ENCODE results near the gene TMEM254.
"Not testable (repeated sequence)": the region's sequence is repeated elsewhere in the genome, so short reads cannot be mapped to it uniquely, and the experiment has no call there.

The TMEM254 gene

DNA sequence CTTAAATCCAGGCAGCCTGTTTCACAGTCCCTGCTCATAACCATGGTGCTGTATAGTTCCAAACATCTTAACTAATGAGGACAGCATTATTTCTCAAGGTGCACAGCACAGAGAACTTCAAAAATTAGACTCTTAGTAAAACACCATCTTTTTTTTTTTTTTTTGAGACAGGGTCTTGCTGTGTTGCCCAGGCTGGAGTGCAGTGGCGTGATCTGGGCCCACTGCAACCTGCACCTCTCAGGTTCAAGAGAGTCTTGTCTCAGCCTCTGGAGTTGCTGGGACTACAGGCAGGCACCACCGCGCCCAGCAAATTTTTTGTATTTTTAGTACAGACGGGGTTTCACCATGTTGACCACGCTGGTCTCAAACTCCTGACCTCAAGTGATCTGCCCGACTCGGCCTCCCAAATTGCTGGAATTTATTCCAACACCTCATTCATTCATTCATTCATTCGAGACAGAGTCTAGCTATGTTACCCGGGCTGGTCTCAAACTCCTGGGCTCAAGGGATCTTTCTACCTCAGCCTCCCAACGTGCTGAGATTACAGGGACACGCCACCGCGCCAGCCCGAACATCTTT lies 507 bp upstream of the TMEM254 start:
- no peak for DNase-seq

DNA sequence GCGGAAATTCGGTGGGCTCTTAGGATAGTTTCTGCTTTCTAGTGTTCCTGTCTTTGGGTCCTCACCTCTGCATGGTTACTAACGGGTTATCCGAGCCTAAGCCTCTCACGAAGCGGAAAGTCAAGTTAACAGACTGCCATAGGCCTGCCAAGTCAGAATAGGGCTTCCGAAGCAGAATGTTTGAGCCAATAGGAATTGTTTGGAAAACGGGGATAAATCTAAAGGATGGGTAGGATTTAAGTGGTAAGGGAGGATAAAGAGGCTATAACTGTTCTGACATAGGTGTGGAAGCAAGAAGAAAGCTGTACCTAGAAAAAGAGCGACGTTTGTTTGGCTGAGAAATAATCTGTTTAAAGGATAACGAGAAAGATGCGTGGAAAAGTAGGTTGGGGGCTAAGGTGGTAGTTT lies 851 bp downstream of the TMEM254 start:
- DNase-seq = no peak

- DNase-seq = no peak
Measured at GRCh38 chr10:80081026-80081425, 2.6 kb downstream of the TMEM254 start.

- no peak for DNase-seq
Measured at GRCh38 chr10:80081801-80082750, 3.6 kb downstream of the TMEM254 start.

GRCh38 chr10:80090121-80090520 lies 11.7 kb downstream of the TMEM254 start:
- DNase-seq = no peak

GRCh38 chr10:80094231-80094630 lies 15.8 kb downstream of the TMEM254 start:
- DNase-seq = no peak

- DNase-seq = not testable (repeated sequence)
Measured at GRCh38 chr10:80098272-80098671, 19.8 kb downstream of the TMEM254 start.

GRCh38 chr10:80099295-80099694 lies 20.8 kb downstream of the TMEM254 start:
- DNase-seq = not testable (repeated sequence)

- DNase-seq = no peak
Measured at GRCh38 chr10:80100116-80100515, 21.7 kb downstream of the TMEM254 start.

DNA sequence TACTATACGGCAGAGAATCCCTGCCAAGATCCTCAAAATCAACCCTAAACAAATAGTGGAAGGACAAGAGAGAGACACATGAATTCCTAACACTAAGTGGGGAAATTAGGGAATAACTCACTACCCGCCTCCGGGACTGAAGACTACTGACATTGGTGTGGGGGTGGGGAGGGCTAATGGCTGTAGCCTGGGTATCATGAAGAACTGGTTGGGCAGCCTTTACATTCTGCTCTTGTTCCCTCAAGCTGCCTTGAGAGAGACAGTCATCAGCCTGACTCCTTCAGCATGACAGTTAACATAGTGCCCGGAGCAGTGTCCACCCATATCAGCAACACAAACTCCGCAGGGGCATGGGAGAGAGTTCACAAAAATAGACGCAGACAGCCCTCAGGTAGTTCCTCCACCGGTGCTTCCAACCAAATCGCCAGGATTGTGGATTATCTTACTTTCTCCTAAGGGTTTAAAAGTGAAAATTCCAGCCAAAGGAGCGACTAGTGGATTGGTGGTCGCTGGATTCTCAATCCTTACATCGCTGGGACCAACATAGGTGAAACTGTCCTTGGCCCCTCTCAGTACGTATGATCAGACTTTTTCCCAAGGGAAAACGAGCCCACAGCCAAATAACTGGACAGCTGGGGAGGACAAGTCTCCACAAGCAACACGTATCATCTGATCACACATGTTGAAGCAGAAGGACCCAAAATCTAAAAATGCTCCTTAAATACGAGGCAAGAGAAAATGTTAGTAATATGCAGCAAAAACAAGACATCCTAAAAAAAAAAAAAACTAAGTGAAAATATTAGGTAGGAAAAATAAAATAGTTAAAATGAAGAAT lies 22.6 kb downstream of the TMEM254 start:
- DNase-seq = no peak

DNA sequence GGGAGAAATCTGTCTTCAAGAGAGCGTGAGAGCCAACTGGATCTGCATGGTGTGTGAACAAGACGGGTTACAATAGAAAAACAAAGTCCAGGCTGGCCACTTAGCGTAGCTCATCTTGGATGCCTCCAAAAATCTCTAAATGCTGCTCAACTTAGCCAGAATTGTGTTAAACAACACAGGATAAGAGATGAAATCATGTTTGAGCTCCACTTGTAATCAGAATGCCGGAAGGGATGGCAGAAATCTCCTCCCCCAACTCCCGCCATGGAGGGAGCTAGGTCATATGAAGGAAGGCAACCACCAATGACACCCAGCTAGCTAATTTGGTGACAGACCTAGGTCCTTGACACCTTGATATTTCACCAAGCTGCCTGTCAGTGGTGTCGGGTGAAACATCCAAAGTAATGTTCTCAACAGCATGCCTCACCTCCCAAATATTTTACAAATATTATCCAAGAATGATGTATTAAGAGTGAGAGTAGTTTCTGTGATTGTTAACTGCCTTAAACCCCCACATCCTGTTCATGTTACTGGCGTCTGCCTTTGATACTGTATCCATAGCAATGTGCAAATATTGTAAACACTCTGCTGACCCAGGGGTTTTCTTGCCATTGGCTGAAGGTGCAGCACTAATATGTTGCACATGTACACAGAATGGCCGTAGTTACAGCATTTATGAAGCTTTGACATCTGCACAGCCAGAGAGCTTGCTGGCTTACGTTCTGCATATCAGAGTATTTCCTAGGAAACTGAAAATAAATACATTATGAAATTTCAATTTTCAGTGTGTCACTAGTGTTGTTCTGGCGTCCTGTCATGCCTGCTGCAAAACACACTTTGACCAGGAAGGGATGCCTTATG lies 25.8 kb downstream of the TMEM254 start:
- no peak for DNase-seq

DNA sequence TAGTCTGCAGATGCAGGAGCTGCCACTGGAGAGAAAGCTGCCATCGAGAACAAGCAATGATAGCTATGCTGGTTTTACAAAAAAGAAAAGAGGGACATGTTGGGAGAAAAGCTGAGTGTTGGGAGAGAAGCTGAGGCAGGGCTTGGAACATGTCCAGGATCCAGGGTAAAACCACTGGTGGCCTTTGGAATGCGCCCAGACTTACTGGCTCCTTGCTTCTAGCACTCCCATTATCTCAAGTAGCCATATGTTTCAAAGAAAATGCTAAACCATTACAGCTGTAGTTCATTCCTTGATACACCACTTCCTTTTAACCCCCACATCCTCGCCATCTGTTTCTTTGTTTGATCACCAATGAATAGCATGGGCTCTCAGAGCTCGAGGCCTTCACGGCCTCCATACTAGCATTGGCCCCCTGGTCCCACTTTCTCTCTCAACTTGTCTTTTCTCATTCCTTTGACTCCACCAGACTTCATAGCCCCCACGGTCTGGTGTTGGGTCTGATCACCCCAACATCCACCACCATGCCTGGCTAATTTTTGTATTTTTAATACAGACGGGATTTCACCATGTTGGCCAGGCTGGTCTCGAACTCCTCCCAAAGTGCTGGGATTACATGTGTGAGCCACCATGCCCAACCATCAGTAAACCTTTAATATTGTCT lies 30.2 kb downstream of the TMEM254 start:
- DNase-seq = no peak

DNA sequence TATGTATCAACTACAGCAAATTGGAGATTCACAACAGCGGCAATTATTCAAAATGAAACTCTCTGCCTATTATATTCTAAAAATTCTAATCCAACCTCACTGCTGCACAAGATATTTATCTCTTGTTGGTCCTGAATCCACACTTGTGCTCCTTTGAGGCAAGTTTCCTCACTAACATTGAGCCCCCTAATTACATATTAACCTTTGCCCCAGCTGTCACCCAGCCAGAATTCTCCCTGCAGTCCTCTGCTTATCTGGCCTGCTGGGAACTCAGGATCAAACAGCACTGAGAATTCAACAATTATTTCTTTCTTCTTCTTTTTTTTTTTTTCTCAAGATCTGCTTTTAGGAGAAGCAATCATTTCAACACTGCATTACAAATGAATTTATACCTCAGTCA lies 32.5 kb downstream of the TMEM254 start:
- no peak for DNase-seq

DNA sequence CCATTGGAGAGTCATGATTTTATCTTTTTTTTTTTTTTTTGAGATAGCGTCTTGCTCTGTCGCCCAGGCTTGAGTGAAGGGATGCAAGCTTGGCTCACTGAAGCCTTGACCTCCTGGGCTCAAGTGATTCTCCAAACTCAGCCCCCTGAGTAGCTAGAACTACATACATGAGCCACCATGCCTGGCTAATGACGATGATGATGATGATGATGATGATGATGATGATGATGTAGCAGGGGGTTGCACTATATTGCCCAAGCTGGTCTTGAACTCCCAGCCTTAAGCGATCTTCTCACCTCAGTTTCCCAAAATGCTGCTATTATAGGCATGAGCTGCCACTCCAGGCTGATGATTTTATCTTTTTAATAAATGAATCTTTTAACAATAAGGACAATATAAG lies 40.2 kb downstream of the TMEM254 start:
- no peak for DNase-seq

DNA sequence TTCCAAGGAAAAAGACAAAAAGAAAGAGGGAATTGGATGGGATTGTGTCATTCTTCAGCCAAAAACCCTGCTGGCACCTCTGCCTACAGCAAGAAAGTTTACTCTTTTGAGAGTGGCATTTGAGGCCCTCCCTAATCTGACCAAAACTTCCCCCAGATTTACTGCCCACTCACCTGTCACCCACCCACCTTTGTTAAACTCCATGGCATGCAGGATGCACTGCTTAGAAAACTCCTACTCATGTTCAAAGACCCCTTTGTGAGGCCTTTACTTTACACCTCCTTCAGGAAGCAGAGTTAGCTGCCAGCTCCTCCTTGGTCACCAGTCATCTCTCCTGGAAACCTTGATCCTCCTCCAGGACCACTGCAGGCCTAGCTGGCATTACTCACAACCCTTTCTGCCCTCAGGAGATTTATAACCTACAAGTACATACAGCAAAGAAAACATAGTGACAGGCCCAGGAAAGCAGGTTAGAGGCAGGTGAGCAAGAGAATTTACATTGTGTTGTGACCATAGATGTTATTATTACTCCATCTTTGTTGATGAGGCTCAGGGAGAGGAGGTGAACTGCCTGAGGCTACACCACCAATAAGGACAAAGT lies 43.7 kb downstream of the TMEM254 start:
- no peak for DNase-seq

DNA sequence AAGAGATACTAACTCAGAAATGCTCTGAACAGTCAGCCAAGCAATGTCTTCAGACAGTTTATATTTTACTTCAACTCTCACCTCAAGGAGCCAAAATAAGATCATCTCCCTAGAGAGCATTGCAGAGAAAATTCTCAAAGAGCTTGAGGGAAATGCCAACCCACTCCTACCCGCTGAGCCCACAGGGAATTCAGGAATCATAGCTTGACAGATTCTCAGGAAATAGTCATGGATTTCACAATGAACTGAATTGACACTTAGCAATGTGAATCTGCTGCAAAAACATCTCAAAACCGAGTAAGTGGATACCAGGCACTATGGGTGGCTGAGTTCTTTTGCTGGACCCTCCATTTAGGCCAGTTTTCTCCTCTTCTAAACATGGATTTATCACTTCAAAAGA lies 44.3 kb downstream of the TMEM254 start:
- DNase-seq = no peak

- no peak for DNase-seq
Measured at GRCh38 chr10:80126876-80127275, 48.4 kb downstream of the TMEM254 start.

- DNase-seq = no peak
Measured at GRCh38 chr10:80131499-80131901, 53.0 kb downstream of the TMEM254 start.

DNA sequence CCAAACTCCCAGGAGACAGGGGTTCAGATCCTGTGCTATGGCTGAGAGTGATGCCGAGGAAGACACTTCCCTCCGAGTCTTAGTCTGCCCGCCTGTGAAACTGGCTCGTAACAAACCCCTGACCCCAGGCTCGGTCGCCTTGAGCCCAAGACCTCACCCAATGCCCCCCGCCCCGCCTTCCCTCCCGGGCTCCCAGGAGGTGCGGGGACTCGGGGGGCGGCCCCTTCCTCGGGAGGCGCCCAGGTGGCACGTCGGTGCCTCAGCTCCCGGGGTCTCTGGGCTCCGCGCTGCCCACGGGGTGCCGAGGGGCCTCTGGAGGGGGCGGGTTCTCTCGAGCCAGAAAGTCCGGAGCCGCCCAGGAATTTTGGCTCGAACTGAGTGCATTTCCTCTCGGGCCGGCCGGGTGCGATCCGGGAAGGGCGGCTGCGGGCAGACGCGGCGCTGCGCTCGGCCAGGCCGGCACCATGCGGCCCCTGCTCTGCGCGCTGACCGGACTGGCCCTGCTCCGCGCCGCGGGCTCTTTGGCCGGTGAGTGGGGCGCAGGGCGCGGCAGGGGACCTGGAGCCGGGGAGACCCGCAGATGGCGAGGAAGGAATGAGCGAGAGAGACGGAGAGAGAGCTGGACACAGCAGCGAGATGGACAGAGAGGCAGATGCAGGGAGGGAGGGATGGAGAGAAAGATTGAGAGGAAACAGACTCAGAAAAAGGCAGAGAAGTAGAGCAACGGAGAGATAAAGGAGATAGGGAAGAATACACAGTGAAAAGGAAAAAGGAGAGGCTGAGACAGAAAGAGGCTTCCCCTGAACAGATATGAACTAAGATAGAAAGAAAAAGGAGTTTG lies 54.1 kb downstream of the TMEM254 start, which contains the start of gene PLAC9:
Gene PLAC9, plus strand, starts transcription at position 432 of the 841 bp plus-strand sequence. Its CDS starts 33 bp downstream, at position 465.
- no peak for DNase-seq

- DNase-seq = no peak
Measured at GRCh38 chr10:80133206-80133605, 54.7 kb downstream of the TMEM254 start.
